ENCODE measurements around the gene POLN. TPM values are rescaled to one million over a fixed set of nuclear protein-coding genes. Genes with fewer than 3 reads are reported as not detected.

Gene POLN
- total RNA-seq, 1 experiment from 2014 or later: 0.26 TPM

- Histone ChIP-seq H3K4me3 (ENCODE audit: low read length) (no peak overlapping the region), H3K9me3 (ENCODE audit: low read length) (no peaks in the 10 kb centered on the region), H3K4me2 (ENCODE audit: low read length) (no peak overlapping the region), H4K20me1 (ENCODE audit: low read length) (no peaks in the 10 kb centered on the region), H3K27ac (ENCODE audit: low read length) (no peak overlapping the region), H2AFZ (ENCODE audit: low read length) (no peak overlapping the region), H3K9ac (ENCODE audit: low read length) (no peak overlapping the region), H3K4me1 (ENCODE audit: insufficient read depth, low read length) (no peaks in the 10 kb centered on the region), H3K27me3 (ENCODE audit: low read length) (no peaks in the 10 kb centered on the region), H3K79me2 (ENCODE audit: low read length) (no peaks in the 10 kb centered on the region), H3K36me3 (ENCODE audit: low read depth, low read length) (no peaks in the 10 kb centered on the region), H3F3A (ENCODE audit: low read length, unreplicated experiment) (no peaks in the 10 kb centered on the region), H3K9me2 (replicated peaks; ENCODE audit: low read length) (no peaks in the 10 kb centered on the region)
- TF ChIP-seq CTCF (conservative IDR thresholded peaks at IDR 0.05; ENCODE audit: low read depth, low read length): no peak
- TF ChIP-seq EZH2phosphoT487 (IDR thresholded peaks at IDR 0.05; ENCODE audit: borderline replicate concordance, low read length): no peak
- TF ChIP-seq EZH2 (IDR thresholded peaks at IDR 0.05; ENCODE audit: low read length, unreplicated experiment): no peak
- BruUV-seq (replicated peaks): no TSS peak
- ChIA-PET POLR2A (ENCODE audit: unreplicated experiment) (no interaction called here), CTCF (interaction anchor here (0.6 kb wide), 1 partner anchor 141 kb away, joined by 3 read pairs; no protein-coding TSS in a partner anchor)
- intact Hi-C loops (cut with micrococcal nuclease): no loop called here
- ATAC-seq (no peak), DNase-seq (no peak)
Observed at GRCh38 chr4:2271279-2272025, 29.5 kb upstream of the POLN start.

GRCh38 chr4:2270341-2271165, 28.6 kb upstream of the POLN start:
- H3K4me3 ChIP-seq (ENCODE audit: low read length): no peak overlapping the region
- H3F3A ChIP-seq (ENCODE audit: low read length, unreplicated experiment): no peaks in the 10 kb centered on the region
- intact Hi-C loops (cut with micrococcal nuclease): no loop called here
- H3K27ac ChIP-seq (ENCODE audit: low read length): no peak overlapping the region
- H3K9ac ChIP-seq (ENCODE audit: low read length): no peak overlapping the region
- H3K79me2 ChIP-seq (ENCODE audit: low read length): no peaks in the 10 kb centered on the region
- no peaks in the 10 kb centered on the region for H3K4me1 ChIP-seq (ENCODE audit: insufficient read depth, low read length)
- DNase-seq: no peak
- no peaks in the 10 kb centered on the region for H3K9me3 ChIP-seq (ENCODE audit: low read length)
- H3K4me2 ChIP-seq (ENCODE audit: low read length): no peak overlapping the region
- no peak for ATAC-seq
- no TSS peak for BruUV-seq (replicated peaks)
- no peaks in the 10 kb centered on the region for H3K36me3 ChIP-seq (ENCODE audit: low read depth, low read length)
- CTCF ChIA-PET: no interaction called here
- no peaks in the 10 kb centered on the region for H3K9me2 ChIP-seq (replicated peaks; ENCODE audit: low read length)
- H2AFZ ChIP-seq (ENCODE audit: low read length): no peak overlapping the region
- no peaks in the 10 kb centered on the region for H4K20me1 ChIP-seq (ENCODE audit: low read length)
- no peaks in the 10 kb centered on the region for H3K27me3 ChIP-seq (ENCODE audit: low read length)
- POLR2A ChIA-PET (ENCODE audit: unreplicated experiment): no interaction called here
- TF ChIP-seq EZH2 (IDR thresholded peaks at IDR 0.05; ENCODE audit: low read length, unreplicated experiment): no peak
- no peak for TF ChIP-seq EZH2phosphoT487 (IDR thresholded peaks at IDR 0.05; ENCODE audit: borderline replicate concordance, low read length)
- TF ChIP-seq CTCF (conservative IDR thresholded peaks at IDR 0.05; ENCODE audit: low read depth, low read length): no peak

Data from PC-3 (cell line).